ENCODE data around the gene GID8. TPM values are rescaled to one million over a fixed set of nuclear protein-coding genes. Genes with fewer than 3 reads are reported as not detected.

The GID8 gene
- total and polyA plus RNA-seq, 11 donors: 6.2 to 22.2 (median 15.9) TPM

GRCh38 chr20:62950741-62951140, 12.8 kb downstream of the GID8 start:
- Histone ChIP-seq H3K4me3 (no peak overlapping the region), H3K27me3 (no peaks in the 10 kb centered on the region), H3K36me3 (peaks cover 0 to 49% (median 39%) of the 10 kb centered on the region in 9 donors), H3K9me3 (peaks cover 0 to 5% (median 0%) of the 10 kb centered on the region in 12 donors), H3K4me1 (peaks cover 3 to 52% (median 36%) of the 10 kb centered on the region in 12 donors), H3K27ac (no peak overlapping the region)
- TF ChIP-seq POLR2A (IDR thresholded peaks at IDR 0.05): no peak
- no peak for TF ChIP-seq CTCF (IDR thresholded peaks at IDR 0.05)
- WGBS, 4 donors: 87 to 95% (median 93%) methylated on average over 7 to 8 of the region's 8 CpGs
- intact Hi-C loops (cut with DNase I): no loop called here
- DNase-seq: no peak
- no peak for ATAC-seq

GRCh38 chr20:62951143-62951895, 13.4 kb downstream of the GID8 start:
- Histone ChIP-seq H3K4me3 (no peak overlapping the region), H3K27me3 (no peaks in the 10 kb centered on the region), H3K27ac (no peak overlapping the region), H3K9me3 (peaks cover 0 to 5% (median 0%) of the 10 kb centered on the region in 12 donors), H3K4me1 (peaks cover 3 to 54% (median 36%) of the 10 kb centered on the region in 12 donors), H3K36me3 (peaks cover 0 to 43% (median 33%) of the 10 kb centered on the region in 9 donors)
- intact Hi-C loops (cut with DNase I): no loop called here
- TF ChIP-seq POLR2A (IDR thresholded peaks at IDR 0.05): no peak
- no peak for TF ChIP-seq CTCF (IDR thresholded peaks at IDR 0.05)
- 88 to 92% (median 92%) methylated on average over 11 of the region's 11 CpGs for WGBS, 4 donors
- DNase-seq (no peak), ATAC-seq (no peak)

- DNase-seq (no peak), ATAC-seq (no peak)
- intact Hi-C loops (cut with DNase I): no loop called here
- peak overlapping the region in 1 of 12 donors; percentile 95 for H3K27ac ChIP-seq
- TF ChIP-seq CTCF (IDR thresholded peaks at IDR 0.05) (no peak), POLR2A (IDR thresholded peaks at IDR 0.05) (no peak)
- H3K4me1 ChIP-seq: peaks cover 3 to 48% (median 31%) of the 10 kb centered on the region in 12 donors
- WGBS, 4 donors: 92 to 96% (median 94%) methylated on average over 7 to 8 of the region's 8 CpGs
- peaks cover 0 to 37% (median 27%) of the 10 kb centered on the region in 9 donors for H3K36me3 ChIP-seq
- H3K4me3 ChIP-seq: peak overlapping the region in 7 of 12 donors; percentile 13 to 52 (median 40)
- H3K9me3 ChIP-seq: peaks cover 0 to 5% (median 0%) of the 10 kb centered on the region in 12 donors
- H3K27me3 ChIP-seq: no peaks in the 10 kb centered on the region
Observed at GRCh38 chr20:62951896-62952372, 14.0 kb downstream of the GID8 start.

- peaks cover 0 to 32% (median 23%) of the 10 kb centered on the region in 9 donors for H3K36me3 ChIP-seq
- peaks cover 3 to 43% (median 26%) of the 10 kb centered on the region in 12 donors for H3K4me1 ChIP-seq
- WGBS, 4 donors: 19 to 29% (median 24%) methylated on average over 14 to 37 of the region's 37 CpGs
- peak within 1 kb of the TSS in 10 of 12 donors; percentile 14 to 52 (median 39) for H3K4me3 ChIP-seq
- H3K27ac ChIP-seq: peak within 1 kb of the TSS in 11 of 12 donors; percentile 43 to 95 (median 78)
- H3K27me3 ChIP-seq: no peaks in the 10 kb centered on the region
- intact Hi-C loops (cut with DNase I): no loop called here
- H3K9me3 ChIP-seq: peaks cover 0 to 5% (median 0%) of the 10 kb centered on the region in 12 donors
- TF ChIP-seq POLR2A (IDR thresholded peaks at IDR 0.05) (no peak), CTCF (IDR thresholded peaks at IDR 0.05) (no peak)
- peak in 3 of 4 donors; percentile 41 to 51 (median 47) for ATAC-seq
- peak; percentile 54 to 88 (median 81) for DNase-seq
Observed at GRCh38 chr20:62952373-62952967, 14.5 kb downstream of the GID8 start, which contains the start of gene SLC17A9. SLC17A9 (plus strand) TSS chr20:62952709; CDS start chr20:62952831, 122 bp downstream.
